HG02943 (cell line): ENCODE data around the gene FHOD1.

Experiments used
- ATAC-seq: cut with Tn5 transposase; IDR thresholded peaks from one replicate; pipeline ENCODE4 v1.9.1; 2021; ENCODE audit warnings: mild to moderate bottlenecking, low read depth, moderate library complexity; ENCODE audit not compliant: unreplicated experiment

FHOD1 gene

DNA sequence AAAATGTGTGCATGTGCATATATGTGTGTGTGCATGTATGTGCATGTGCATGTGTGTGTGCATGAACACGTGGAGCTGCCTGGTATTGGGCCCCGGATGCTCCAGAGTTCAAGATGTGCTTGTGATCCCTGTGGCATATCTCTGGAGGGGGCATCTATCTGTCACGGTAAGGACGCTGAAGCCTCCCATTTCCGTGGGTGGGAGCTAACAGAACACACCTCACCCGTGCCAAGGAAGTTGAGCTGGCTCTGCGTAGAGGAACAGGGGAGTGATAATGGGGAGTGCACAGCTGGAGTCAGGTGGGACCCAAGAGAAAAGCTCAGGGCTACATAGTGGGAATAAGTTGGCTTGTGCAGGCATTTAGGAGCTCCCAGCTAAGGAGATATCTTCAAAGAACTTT, 35.6 kb downstream of the FHOD1 start:
- no peak for ATAC-seq

DNA sequence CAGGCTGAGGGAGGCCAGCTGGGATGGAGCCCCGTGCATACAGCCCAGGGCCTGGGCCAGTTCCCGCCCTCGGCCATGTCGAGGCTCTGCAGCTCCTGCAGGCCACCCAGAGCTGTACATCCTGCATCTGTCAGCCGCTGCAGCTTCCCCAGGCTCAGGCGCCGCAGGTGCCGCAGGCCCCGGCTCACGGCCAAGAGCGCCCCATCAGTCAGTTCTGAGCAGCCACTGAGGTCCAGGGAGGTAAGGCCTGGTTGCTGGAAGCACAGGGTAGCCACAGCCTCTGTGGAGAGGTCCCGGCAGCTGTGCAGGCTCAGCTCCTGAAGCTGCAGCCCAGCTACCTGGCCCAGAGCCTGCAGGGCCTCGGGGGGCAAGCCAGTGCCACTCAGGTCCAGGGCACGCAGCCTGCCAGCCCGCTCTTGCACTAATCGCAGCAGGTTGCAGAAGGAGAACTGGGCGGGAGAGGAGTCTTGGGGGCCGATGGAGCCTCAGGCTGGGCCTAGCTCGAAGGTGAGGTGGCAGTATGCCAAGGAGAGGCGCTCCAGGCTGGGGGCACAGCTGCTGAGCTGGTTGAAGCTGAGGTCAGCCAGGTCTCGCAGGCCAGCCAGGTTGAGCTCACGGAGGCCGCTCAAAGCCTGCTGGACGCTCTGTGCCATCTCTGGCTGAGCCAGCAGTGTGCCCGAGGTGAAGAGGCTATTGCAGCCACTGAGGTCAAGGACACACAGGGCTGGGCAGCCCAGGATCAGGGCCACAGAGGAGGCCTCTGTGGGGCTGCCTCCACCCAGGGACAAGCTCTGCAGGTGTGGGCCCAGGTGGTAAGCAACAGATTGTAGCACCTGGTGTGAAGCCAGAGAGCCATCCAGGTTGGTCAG, 37.0 kb downstream of the FHOD1 start:
- no peak for ATAC-seq

DNA sequence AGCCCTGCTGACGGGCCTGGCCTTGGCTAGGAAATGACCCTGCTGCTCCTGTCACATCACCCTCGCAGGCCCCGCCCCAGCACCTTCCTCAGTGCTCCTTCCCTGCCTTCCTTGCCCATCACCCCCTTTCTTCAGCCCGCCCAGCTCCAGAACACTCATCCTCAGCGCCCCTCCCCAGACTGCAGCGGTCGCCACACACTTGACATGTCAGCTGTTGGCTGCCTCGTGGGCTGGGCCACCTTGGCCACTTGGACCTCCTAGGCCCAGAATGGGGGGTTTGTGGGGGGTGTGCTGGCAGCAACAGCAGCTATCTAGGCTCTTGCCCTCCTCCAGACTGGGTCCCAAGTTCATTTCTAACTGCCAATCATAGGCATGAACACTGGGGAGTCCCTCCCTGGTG, 37.7 kb downstream of the FHOD1 start:
- no peak for ATAC-seq

DNA sequence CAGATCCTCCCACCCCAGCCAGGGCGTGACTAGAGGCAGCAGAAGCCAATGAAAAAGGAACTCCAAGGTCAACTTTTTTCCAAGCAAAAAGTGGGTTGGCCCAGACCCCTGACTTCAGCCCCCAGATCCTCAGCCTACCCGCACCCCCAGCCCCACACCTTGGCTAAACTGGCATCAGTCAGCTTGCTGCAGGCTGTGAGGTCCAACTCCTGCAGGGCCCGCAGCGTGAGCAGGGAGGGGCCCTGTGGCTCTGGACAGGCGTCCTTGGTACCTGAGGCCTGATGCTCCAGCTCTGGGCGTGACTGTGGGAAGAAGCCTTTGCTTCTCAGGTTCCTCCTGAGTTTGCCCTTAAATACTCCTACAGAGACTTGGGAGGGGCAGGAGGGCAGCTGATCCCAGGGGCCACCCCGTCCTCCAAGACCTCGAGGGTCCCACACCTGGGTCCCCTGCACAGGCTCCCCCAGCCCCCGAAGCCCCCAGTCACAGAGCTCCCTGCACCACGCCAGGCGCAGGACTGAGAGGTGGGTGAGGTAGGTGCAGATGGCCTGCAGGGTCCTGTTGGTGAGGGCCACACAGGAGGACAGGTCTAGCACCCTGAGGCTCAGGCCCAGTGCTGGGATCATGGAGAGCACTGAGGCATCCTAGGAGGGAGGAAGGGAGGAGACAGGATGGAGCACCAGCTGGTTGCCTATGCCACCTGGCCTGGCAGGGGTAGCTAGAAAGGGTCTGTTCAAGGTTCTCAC, 39.0 kb downstream of the FHOD1 start:
- ATAC-seq: no peak

DNA sequence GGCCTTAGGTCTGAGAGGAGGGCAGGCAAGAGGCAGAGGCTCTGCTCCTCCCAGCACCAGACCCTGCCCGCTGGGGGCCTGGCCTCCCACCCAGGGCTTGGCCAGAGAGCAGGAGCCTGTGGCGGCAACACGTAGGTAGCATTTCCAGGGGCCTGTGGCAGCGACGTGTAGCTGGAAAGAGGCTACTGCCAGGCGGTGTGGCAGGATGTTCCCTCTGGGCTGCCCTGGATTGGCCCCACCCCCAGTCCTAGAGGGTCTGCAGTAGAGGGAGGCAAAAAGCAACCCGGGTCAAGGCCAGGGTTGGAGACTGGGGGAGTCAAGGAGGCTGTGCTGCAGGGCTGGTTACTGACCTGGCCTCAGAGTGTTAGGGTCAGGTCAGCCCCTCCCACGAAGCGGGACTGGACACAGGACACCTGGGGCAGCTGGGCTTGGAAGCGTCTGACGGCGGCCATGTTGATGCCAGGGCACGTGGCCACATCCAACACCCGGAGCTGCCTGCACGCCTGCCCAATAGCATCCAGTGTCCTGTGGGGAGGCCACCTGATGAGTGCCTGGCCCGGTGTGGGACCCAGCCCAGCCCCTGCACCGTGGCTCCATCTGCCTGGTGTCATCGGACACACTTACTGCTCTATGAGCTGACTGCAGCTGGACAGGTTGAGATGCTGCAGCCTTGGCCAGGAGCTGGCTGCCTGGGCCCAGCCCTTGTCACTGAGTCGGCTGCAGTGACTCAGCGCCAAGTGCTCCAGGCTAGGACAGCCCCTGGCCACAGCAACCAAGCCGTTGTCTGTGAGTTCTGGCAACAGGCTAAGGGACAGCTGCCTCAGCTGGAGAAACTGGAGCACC, 39.8 kb downstream of the FHOD1 start:
- ATAC-seq: no peak

DNA sequence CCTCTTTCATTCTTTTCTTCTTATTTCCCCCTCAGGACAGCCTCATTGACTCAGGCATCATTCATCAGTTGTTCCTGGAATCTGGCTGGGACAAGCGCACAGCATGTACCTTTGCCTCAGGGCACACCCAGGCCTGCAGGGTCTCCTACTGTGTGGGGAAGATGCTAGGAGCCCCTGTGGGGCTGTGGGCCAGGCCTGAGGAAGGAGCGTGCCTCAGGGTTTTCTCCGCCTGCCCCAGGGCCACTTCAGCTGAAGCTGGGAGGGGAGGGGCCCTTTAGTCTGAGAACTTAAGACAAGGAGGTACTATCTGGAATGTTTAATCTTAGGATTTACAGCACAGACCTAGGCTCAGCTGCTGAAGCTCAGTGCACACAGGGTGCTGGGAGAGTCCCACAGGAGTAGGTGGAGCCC, 40.4 kb downstream of the FHOD1 start:
- no peak for ATAC-seq

DNA sequence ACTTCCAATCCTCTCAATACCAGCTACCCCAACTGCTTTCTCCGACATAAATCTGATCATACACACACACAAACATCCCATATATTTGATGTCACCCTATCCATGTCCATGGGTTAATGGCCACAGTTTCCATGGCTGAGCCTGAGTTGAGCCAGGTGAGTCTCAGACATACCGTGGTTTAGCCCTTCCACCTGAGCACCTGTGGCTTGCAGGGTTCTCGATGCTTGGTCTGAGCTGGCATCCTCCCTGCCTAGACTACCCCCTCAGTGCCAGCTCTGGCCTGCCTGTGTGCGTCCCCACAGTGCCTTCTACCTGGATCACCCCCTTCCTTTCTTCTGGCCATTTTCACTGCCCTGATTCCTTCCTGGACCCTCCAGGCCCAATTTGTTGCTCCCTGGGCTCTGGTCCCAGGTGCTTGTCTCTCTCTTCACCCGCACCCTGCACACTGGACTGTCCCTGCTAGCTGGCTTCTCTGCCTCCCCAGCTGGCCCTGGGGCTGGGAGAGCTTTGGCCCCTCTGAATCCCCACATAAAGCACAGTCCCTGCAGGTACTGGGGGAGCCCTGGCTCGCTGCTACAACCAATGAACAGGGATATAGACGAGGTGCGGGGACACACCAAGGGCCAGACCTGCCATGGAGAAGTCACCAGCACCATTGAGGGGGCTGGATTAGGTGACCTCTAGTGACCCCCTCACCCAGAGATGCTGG, 41.0 kb downstream of the FHOD1 start:
- no peak for ATAC-seq

DNA sequence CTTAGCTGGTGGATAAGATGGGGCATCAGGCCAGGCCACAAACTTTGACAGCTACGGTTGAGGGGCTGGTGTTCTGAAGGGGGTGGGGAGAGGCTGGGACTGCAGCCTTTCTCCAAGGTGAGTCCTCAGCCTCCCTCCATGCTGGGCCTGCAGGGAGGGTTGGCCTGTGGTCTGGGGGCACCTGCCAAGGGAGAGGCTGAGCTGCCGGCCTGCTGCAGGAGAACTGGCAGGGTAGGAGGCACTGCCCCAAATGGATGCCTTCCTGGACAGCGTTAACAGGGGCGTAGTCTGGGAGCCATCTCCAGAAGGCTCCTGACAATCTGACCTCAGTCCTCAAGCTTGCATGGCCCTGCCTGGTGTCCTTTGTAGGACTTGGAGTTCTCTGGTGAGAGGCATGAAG, 43.2 kb downstream of the FHOD1 start:
- ATAC-seq: no peak

DNA sequence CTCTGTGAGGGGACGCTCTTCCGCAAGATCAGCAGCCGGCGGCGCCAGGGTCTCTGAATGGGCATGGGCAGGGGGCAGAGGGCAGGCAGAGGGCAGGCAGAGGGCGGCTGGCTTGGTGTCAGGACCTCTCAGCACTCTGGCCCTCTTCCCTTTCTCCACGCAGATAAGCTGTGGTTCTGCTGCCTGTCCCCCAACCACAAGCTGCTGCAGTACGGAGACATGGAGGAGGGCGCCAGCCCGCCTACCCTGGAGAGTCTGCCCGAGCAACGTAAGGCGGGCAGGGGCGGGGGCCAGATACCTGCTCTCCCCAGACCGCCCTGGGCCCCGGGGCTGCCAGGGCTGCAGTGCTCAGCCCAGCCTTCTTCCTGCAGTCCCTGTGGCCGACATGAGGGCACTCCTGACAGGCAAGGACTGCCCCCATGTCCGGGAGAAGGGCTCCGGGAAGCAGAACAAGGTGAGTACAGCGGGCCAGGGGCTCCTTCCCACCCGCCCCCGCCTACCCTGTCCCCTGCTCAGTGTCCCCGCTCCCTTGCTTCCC, 44.3 kb downstream of the FHOD1 start:
- no peak for ATAC-seq

DNA sequence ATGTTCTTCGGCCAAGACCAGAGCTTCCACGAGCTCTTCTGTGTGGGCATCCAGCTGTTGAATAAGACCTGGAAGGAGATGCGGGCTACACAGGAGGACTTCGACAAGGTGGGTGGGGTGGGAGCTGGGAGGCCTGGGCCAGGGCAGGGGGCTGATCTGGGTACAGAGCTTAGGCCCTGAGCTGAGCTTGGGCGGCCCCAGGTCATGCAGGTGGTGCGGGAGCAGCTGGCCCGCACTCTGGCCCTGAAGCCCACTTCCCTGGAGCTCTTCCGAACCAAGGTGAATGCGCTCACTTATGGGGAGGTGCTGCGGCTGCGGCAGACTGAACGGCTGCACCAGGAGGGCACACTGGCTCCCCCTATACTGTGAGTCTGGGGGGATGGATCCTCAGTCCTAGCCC, 44.9 kb downstream of the FHOD1 start:
- no peak for ATAC-seq

DNA sequence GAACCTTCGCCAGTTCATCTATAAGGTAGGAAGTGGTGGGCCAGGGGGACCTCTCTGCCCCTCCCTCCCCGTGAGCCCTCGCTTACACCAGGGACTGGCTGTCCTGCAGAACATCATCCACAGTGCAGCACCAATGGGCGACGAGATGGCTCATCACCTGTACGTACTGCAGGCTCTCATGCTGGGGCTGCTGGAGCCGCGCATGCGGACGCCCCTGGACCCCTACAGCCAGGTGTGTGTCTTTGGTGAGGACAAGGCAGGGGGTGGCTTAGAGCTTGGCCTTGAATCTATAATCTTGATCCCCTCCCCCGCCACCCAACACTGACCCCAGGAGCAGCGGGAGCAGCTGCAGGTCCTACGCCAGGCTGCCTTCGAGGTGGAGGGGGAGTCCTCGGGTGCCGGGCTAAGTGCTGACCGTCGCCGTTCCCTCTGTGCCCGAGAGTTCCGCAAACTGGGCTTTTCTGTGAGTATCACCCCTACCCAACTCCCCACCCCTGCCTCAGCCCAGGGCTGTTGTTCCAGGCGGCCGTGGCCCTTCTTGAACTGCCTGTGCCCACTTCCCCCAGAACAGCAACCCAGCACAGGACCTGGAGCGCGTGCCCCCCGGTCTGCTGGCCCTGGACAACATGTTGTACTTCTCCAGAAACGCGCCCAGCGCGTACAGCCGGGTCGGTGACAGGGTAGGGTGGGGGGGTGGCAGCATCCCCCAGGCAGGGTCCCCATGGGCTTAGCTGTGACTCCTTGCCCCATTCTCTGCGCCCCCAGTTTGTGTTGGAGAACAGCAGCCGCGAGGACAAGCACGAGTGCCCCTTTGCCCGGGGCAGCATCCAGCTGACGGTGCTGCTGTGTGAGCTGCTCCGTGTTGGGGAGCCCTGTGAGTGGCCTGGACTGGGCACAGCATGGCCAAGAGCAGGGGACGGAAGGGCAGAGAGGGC, 45.6 kb downstream of the FHOD1 start:
- ATAC-seq: no peak

DNA sequence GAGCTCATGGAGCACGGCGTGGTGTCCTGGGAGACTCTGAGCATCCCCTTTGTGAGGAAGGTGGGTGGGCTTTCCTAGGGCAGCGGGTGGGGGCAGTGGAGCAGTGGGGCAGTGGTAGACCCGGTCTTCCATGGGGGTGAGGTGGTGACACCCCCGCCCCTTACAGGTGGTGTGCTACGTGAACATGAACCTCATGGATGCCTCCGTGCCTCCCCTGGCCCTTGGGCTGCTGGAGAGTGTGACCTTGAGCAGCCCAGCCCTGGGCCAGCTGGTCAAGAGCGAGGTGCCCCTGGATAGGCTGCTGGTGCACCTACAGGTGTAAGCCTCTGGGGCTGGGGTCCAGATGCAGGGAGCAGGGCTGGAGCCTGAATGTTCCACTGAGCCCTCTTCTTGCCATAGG, 46.8 kb downstream of the FHOD1 start:
- no peak for ATAC-seq

DNA sequence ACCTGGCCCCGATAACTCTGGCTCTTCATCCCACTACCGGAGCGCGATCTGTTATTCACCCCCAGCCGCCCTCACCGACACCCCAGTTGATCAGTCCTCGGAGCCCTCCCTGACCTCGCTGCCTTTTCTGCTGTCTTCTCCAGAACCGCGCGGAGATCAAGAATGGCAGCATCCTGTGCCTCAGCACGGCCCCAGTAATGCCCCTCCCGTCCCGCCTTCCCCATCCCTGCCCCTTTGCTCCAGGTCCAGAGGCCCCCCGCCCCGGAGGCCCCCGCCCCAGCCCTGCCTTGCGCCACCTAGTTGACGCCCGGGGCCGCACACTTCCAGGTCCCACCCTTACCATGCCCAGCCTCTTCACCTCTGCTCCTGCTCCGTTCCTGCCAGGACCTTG, 47.5 kb downstream of the FHOD1 start:
- no peak for ATAC-seq

DNA sequence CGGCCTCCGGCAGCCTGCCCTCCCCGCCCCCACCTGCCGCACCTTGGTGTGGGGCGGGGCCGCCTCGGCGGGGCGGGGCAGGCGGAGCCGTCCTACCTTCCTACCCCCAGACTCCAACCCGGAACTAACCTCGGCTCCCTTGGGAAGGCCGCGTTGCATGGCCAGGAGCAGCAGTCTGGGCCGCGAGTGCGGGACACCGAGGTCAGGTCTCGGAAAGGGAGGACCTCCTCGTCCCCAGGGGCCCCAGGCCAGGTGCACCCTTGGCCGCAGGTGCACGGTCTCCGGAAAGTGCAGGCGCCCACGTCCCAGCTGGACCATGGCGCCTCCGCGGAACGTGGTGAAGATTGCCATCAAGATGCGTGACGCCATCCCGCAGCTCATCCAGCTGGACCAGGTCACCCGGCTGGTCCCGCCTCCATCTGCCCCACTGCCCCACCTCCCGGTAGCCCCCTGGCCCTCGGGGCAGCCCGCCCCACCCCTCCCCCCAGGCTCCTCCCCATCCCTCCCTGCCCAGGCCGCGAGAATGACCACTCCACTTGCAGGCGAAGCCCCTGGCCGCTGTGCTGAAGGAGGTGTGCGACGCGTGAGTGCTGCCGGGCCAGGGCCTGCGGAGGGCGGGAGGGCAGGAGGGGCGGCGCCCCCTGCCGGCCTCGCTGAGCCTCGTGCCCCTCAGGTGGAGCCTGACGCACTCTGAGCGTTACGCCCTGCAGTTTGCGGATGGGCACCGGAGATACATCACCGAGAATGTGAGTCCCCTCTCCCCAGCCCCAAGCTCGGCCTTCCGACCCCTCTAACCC, 48.1 kb downstream of the FHOD1 start, which contains the start of gene ELMO3:
Gene ELMO3 (plus strand): TSS at position 121 of the 797 bp plus-strand sequence. CDS start 196 bp downstream, at position 317.
- no peak for ATAC-seq

DNA sequence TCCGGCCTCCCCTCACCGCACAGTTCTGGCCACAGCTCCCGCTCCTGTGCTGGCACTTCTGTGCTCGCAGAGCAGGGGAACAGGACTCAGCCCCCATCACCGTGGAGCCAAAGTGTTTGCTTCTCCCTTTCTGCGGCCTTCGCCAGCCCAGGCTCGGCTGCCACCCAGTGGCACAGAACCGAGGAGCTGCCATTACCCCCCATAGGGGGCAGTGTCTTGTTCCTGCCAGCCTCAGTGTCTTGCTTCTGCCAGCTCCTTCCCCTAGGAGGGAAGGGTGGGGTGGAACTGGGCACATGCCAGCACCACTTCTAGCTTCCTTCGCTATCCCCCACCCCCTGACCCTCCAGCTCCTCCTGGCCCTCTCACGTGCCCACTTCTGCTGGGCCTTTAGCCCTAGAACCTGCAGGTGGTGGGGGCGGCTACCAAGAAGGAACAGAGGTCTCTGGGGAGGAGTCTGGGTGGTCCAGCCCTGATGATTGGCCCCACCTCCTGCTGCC, 49.0 kb downstream of the FHOD1 start:
- ATAC-seq: no peak

DNA sequence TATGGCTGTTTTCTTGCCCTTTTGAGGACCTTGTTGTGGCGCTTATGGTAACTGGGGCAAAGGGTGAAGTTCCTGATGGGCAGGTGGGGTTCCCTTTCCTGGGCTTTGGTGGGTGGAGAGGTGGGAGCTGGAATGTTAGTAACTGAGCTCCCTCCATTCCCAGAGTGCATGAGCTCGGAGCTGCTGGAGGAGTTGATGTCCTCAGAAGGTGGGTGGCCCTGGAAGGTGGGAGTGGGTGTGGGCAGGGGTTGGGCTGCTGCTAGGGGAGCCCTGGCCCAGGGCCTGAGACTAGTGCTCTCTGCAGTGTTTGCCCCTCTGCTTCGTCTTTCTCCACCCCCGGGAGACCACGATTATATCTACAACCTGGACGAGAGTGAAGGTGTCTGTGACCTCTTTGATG, 49.6 kb downstream of the FHOD1 start:
- ATAC-seq: no peak

DNA sequence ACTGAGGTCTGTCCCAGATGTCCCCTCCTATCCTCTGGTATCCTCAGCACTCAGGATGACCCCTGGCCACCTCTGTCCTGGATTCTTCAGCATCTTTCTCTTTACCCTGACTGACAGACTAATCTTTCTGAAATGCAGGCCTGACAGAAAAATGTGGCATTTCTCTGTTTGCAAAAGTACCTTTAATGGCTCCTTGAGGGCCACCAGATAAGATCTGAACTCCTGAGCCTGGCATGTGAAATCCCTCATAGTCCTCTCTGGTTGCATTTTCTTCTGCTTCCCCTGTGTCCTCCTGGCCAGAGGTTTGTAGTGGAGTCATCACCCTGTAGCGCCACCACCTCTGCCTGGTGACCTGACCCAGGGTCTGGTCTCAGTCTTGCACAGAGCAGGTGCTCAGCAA, 50.4 kb downstream of the FHOD1 start:
- no peak for ATAC-seq

DNA sequence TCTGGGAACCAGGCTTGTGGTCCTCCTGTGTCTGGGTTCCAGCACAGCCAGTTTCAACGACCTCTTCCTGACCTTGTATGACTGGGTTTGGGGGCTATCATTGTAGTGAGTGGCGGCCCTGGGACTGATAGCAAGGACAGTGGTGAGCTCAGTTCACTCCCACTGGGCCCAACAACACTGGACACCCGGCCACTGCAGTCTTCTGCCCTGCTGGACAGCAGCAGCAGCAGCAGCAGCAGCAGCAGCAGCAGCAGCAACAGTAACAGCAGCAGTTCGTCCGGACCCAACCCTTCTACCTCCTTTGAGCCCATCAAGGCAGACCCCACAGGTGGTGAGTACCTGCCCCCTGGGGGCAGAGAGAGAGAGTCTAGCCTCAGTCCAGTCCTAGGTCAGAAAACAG, 51.6 kb downstream of the FHOD1 start:
- no peak for ATAC-seq
